Breast epithelium (tissue), 3 donors: ENCODE results near the gene GLRX2.

Source experiments
- POLR2A ChIP-seq: fragments of 450-650 bp; IDR thresholded peaks from one replicate; pipeline ENCODE4 v1.6.1; 2016; ENCODE audit warnings: antibody characterized with exemption, mild to moderate bottlenecking, moderate library complexity
- POLR2AphosphoS5 ChIP-seq, 3 donors: sonication (generic); formaldehyde crosslinking; IDR thresholded peaks; one replicate each; pipeline ENCODE4 v1.6.1; 2017; ENCODE audit warnings: antibody characterized with exemption in 3 of 3
- TF ChIP-seq, protein P1 (sequence below), 3 donors: fragments of 450-650 bp; IDR thresholded peaks; one replicate each; pipeline ENCODE4 v1.5.1; 2016 to 2017; ENCODE audit warnings: antibody characterized with exemption in 3 of 3, mild to moderate bottlenecking in 3 of 3, moderate library complexity in 3 of 3

DNA sequence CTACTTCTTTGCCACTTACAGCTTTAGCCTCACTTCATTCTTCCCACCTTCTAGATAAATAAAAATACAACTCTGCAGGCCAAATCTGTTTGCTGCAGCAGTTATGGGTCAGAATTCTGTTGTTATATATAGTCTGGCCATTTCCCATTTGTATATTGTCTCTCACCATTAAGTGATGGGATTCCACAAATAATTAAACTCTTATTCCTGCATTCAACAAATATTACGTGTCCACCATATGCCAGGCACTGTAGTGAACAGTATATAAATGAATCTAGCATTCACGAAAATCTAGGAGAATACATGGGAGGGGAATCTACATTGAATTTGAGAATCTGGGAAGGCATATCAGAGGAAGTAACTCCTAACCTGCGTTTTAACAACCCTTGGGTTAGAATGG, 5.7 kb upstream of the GLRX2 start:
- TF ChIP-seq POLR2AphosphoS5 (IDR thresholded peaks at IDR 0.05) (no peak), POLR2A (no peak)
- TF ChIP-seq, protein P1, sequence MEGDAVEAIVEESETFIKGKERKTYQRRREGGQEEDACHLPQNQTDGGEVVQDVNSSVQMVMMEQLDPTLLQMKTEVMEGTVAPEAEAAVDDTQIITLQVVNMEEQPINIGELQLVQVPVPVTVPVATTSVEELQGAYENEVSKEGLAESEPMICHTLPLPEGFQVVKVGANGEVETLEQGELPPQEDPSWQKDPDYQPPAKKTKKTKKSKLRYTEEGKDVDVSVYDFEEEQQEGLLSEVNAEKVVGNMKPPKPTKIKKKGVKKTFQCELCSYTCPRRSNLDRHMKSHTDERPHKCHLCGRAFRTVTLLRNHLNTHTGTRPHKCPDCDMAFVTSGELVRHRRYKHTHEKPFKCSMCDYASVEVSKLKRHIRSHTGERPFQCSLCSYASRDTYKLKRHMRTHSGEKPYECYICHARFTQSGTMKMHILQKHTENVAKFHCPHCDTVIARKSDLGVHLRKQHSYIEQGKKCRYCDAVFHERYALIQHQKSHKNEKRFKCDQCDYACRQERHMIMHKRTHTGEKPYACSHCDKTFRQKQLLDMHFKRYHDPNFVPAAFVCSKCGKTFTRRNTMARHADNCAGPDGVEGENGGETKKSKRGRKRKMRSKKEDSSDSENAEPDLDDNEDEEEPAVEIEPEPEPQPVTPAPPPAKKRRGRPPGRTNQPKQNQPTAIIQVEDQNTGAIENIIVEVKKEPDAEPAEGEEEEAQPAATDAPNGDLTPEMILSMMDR (IDR thresholded peaks at IDR 0.05): no peak
